HepG2 (cell line): ENCODE data around the gene POLA2. TPM values are rescaled to one million over a fixed set of nuclear protein-coding genes. Genes with fewer than 3 reads are reported as not detected.

Source experiments
- CREB1 ChIP-seq, 2 experiments: fragments of 450-650 bp in 1 of 2; IDR thresholded peaks; 2 replicates each; pipeline ENCODE4 v1.6.1; 2016 to 2017; ENCODE audit warnings: control low read depth in 1 of 2, mild to moderate bottlenecking in 1 of 2, missing compliant biosample characterization in 1 of 2, missing genetic modification characterization in 1 of 2
- FOXO4 ChIP-seq: sonication (generic); formaldehyde crosslinking; conservative IDR thresholded peaks from 2 replicates; pipeline ENCODE4 v1.8.1; 2023; ENCODE audit warnings: missing genetic modification reagents
- RARG ChIP-seq: sonication (generic); formaldehyde crosslinking; IDR thresholded peaks from 2 replicates; pipeline ENCODE4 v1.4.0; 2020; ENCODE audit warnings: low read depth, mild to moderate bottlenecking, missing genetic modification reagents
- RFXANK ChIP-seq: IDR thresholded peaks from 2 replicates; pipeline ENCODE4 v1.6.1; 2016
- SPEN ChIP-seq: sonication (generic); formaldehyde crosslinking; IDR thresholded peaks from 2 replicates; pipeline ENCODE4 v1.5.1; 2020; ENCODE audit warnings: low read depth, mild to moderate bottlenecking, missing genetic modification reagents
- polyA plus RNA-seq, 8 experiments: library from polyadenylated mRNA; depleted of rRNA in 3 of 8; stranded (reverse) in 7 of 8; unstranded in 1 of 8; fragments of >200 nt; fragmentation: Illumina TruSeq in 4 of 8; extraction: Trizol in 4 of 8; gene quantifications; 2 replicates each; pipeline versions ENCODE4 v1.2.1 to v1.2.3, GENCODE V29; 2011 to 2016; ENCODE audit warnings: low read depth in 4 of 8, missing spikeins in 1 of 8, mixed read lengths in 1 of 8; ENCODE audit not compliant: insufficient read depth in 1 of 8
- total RNA-seq, 5 experiments: library from RNA; depleted of rRNA; stranded (reverse); fragments of >200 nt; fragmentation: Illumina TruSeq; extraction: Trizol; gene quantifications; 2 replicates each; pipeline ENCODE4 v1.2.3, GENCODE V29; 2016; ENCODE audit warnings: low read depth in 1 of 5
- TF ChIP-seq, protein P1 (sequence below): sonication (generic); formaldehyde crosslinking; IDR thresholded peaks from 2 replicates; pipeline ENCODE4 v1.4.0; 2020; ENCODE audit warnings: mild to moderate bottlenecking, low read depth, missing genetic modification reagents
- TF ChIP-seq, protein P2 (sequence below): sonication (generic); formaldehyde crosslinking; IDR thresholded peaks from 2 replicates; pipeline ENCODE4 v1.4.0; 2020; ENCODE audit warnings: mild to moderate bottlenecking, missing genetic modification reagents, borderline replicate concordance
- TF ChIP-seq, protein P3 (sequence below): IDR thresholded peaks from 2 replicates; pipeline ENCODE4 v1.6.1; 2016; ENCODE audit warnings: missing compliant biosample characterization, missing genetic modification reagents, borderline replicate concordance

Gene POLA2
- total and polyA plus RNA-seq, 2 of the 13 experiments (the other 11 are each of a cell fraction or from before 2014, with no cell fraction given), result 9.7 to 15.6 TPM

GRCh38 chr11:65298655-65299179 lies 37.0 kb downstream of the POLA2 start (continued):
- TF ChIP-seq, protein P1, sequence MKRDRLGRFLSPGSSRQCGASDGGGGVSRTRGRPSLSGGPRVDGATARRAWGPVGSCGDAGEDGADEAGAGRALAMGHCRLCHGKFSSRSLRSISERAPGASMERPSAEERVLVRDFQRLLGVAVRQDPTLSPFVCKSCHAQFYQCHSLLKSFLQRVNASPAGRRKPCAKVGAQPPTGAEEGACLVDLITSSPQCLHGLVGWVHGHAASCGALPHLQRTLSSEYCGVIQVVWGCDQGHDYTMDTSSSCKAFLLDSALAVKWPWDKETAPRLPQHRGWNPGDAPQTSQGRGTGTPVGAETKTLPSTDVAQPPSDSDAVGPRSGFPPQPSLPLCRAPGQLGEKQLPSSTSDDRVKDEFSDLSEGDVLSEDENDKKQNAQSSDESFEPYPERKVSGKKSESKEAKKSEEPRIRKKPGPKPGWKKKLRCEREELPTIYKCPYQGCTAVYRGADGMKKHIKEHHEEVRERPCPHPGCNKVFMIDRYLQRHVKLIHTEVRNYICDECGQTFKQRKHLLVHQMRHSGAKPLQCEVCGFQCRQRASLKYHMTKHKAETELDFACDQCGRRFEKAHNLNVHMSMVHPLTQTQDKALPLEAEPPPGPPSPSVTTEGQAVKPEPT, result no peak
- TF ChIP-seq, protein P2, sequence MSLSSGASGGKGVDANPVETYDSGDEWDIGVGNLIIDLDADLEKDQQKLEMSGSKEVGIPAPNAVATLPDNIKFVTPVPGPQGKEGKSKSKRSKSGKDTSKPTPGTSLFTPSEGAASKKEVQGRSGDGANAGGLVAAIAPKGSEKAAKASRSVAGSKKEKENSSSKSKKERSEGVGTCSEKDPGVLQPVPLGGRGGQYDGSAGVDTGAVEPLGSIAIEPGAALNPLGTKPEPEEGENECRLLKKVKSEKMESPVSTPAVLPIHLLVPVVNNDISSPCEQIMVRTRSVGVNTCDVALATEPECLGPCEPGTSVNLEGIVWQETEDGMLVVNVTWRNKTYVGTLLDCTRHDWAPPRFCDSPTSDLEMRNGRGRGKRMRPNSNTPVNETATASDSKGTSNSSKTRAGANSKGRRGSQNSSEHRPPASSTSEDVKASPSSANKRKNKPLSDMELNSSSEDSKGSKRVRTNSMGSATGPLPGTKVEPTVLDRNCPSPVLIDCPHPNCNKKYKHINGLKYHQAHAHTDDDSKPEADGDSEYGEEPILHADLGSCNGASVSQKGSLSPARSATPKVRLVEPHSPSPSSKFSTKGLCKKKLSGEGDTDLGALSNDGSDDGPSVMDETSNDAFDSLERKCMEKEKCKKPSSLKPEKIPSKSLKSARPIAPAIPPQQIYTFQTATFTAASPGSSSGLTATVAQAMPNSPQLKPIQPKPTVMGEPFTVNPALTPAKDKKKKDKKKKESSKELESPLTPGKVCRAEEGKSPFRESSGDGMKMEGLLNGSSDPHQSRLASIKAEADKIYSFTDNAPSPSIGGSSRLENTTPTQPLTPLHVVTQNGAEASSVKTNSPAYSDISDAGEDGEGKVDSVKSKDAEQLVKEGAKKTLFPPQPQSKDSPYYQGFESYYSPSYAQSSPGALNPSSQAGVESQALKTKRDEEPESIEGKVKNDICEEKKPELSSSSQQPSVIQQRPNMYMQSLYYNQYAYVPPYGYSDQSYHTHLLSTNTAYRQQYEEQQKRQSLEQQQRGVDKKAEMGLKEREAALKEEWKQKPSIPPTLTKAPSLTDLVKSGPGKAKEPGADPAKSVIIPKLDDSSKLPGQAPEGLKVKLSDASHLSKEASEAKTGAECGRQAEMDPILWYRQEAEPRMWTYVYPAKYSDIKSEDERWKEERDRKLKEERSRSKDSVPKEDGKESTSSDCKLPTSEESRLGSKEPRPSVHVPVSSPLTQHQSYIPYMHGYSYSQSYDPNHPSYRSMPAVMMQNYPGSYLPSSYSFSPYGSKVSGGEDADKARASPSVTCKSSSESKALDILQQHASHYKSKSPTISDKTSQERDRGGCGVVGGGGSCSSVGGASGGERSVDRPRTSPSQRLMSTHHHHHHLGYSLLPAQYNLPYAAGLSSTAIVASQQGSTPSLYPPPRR, result no peak
- TF ChIP-seq, protein P3, sequence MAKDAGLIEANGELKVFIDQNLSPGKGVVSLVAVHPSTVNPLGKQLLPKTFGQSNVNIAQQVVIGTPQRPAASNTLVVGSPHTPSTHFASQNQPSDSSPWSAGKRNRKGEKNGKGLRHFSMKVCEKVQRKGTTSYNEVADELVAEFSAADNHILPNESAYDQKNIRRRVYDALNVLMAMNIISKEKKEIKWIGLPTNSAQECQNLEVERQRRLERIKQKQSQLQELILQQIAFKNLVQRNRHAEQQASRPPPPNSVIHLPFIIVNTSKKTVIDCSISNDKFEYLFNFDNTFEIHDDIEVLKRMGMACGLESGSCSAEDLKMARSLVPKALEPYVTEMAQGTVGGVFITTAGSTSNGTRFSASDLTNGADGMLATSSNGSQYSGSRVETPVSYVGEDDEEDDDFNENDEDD (CRISPR knock-in tag), result no peak
- no peak for TF ChIP-seq RARG (CRISPR knock-in tag)
- TF ChIP-seq SPEN, result no peak
- TF ChIP-seq RFXANK (CRISPR knock-in tag), result no peak
- no peak for TF ChIP-seq CREB1 (IDR thresholded peaks at IDR 0.05)
- no peak for TF ChIP-seq CREB1 (CRISPR knock-in tag; IDR thresholded peaks at IDR 0.05)
- TF ChIP-seq FOXO4, result no peak
